GM10266 (cell line): Measurements from ENCODE around the gene PXMP2.

Experiments used
- DNase-seq: peaks from one replicate; pipeline ENCODE4 v3.0.0; 2012; ENCODE audit errors: extremely low spot score
- TF ChIP-seq, protein P1 (sequence below): IDR thresholded peaks from 2 replicates; pipeline ENCODE4 v1.5.1; 2012; ENCODE audit warnings: mild to moderate bottlenecking, low read depth; ENCODE audit not compliant: control insufficient read depth, insufficient read depth; ENCODE audit errors: missing control alignments

The PXMP2 gene

DNA sequence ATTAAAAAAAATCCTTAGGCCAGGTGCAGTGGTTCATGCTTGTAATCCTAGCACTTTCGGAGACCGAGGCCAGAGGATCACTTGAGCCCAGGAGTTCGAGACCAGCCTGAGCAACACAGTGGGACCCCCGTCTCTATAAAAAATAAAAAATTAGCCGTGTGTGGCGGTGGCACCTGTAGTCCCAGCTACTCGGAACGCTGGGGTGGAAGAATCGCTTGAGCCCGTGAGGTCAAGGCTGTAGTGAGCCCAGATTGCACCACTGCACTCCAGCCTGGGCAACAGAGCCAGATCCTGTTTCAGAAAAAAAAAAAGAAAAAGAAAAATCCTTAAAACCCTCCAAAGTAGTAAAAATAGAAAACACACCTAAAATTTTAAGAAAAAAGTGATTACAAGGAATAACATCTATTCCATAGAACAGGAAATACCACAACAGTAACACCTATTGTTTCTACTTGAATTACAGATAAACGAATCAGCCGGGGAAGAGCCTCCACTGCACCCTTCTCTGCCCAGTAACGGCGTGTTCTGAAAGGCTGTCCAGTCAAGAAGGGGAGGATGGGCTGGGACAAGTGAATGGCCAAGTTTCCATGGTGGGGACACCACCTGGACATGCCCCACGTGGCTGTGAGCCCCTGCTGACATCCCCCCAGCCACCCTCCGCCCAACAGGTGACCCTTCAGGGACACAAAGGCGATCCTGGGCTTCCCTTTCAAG is 18.1 kb upstream of the PXMP2 start:
- TF ChIP-seq, protein P1, sequence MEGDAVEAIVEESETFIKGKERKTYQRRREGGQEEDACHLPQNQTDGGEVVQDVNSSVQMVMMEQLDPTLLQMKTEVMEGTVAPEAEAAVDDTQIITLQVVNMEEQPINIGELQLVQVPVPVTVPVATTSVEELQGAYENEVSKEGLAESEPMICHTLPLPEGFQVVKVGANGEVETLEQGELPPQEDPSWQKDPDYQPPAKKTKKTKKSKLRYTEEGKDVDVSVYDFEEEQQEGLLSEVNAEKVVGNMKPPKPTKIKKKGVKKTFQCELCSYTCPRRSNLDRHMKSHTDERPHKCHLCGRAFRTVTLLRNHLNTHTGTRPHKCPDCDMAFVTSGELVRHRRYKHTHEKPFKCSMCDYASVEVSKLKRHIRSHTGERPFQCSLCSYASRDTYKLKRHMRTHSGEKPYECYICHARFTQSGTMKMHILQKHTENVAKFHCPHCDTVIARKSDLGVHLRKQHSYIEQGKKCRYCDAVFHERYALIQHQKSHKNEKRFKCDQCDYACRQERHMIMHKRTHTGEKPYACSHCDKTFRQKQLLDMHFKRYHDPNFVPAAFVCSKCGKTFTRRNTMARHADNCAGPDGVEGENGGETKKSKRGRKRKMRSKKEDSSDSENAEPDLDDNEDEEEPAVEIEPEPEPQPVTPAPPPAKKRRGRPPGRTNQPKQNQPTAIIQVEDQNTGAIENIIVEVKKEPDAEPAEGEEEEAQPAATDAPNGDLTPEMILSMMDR, result no peak
- no peak for DNase-seq

DNA sequence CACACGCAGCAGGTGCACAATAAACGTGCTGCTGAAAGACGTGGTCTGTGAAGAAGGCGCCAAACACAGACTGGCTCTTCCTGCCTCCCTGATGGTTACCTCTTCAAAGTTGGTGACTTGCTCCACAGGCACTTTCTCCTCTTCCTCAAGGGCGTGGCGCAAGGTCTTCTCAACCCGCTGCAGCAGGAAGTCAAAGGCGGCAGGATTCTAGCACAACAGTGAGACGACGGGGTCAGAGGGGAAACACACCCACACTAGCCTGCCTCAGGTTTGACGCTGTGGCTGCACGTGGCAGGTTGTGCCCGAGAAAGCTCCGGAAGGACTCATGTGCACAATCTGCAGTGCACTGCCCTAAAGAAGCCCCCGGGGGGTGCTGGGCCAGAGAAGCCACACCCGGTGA is 15.3 kb upstream of the PXMP2 start:
- TF ChIP-seq, protein P1, result no peak
- DNase-seq, result no peak

DNA sequence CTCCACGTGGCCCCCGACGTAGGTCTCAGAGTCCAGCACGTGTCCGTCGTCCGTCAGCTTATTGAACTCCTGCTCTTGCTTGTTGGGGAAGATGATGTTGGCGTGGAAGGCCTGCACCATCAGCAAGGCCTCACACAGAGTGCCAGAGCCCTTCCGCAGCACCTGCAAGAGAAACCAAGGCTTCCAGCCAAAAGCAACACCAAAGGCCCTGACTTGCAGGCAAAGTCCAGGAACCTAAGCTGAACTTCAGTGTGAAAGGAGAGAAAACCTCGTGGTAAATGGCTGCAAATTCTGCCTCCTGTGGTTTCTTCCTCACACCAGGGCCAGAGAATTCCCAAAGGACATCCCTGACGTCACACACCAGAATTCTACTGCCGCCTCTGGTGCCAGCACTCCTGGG is 14.7 kb upstream of the PXMP2 start:
- TF ChIP-seq, protein P1, result no peak
- DNase-seq, result no peak

DNA sequence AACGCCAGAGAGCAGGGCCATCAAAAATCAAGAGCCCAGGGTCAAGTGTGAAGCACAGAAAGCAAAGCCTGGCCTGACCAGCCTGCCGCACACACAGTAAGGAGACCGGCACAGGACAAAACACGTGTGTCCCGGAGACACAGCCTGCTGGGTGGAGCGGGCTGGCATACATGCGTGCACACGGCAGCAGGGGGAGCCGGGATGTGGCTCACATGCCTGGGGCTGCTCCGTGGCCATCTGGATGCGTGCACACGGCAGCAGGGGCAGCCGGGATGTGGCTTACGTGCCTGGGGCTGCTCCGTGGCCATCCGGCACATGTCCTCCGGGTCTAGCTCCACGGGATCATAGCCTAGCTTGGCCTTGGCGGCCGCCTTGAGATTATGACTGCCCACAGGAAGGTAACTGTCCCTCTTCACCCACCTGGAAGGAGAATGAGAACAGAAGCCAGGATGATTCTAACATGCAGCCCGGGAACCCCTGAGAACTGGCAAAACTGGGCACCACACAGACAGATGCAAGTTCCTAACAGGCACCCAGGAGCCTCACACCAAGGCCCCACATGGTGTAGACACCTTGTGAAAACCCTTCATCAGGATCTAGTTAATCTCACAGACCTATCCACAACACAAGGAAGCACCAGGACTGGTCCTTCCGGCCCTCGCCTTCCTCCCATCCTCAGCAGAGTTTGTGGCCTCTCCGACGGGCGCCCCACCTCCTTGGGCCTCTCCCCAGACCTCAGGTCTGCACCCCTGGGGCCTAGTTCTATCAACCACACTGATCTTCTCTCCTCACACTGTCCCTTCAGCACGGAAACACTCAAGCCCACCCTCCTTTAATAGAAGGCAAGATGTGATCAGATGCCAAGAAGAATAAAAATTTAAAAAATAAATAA is 13.9 kb upstream of the PXMP2 start:
- TF ChIP-seq, protein P1, result no peak

DNA sequence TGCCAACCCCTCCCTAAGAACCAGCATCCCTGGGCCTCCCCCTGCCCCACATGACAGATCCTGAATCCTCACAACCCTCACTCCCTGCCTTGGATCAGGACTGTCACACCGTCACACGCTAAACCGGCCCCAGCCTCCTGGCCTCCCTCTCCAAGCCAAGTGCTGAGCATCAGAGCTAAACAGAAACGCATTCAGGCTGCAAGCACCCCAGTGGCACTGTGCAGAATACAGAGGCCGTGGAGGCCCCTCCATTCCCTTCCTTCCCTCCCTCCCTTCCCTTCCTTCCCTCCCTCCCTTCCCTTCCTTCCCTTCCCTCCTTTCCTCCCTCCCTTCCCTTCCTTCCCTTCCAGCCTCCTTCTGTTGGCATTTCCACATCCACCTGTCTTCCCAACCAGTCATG is 12.8 kb upstream of the PXMP2 start:
- DNase-seq, result no peak
- TF ChIP-seq, protein P1, result no peak

More for the DNA sequence above, 13.9 kb upstream of the PXMP2 start:
- no peak for DNase-seq

DNA sequence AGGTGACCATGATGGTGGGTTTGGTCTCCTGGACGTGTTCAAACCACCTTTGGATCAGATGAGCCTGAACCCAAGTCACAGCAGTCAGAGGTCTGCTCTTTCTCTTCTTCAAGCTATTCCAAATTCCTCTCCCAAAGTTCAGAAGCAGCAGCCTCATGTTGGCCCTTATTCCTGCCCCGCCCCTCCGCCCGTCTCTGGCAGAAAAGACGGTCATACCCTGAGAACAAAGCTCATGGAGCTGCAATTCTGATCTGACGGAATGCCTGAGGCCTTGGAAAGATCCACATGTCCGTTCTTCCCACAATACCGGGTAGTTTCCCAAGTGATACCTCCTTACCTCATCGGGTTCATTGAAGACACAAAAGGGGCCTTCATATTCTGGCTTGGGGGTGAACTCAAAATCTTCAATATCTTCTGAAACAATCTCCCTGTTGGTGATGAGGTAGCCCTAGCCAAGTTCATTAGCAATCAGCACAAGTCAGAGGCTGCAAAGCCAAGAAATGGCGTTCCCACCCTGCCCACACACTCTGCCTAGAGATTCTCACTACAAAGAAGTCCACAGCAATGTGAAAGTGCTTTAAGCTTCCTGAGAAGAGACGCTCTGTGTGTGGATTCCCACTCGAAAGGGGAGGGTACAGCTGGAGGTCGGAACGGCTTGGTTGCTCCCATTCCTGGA is 11.5 kb upstream of the PXMP2 start:
- TF ChIP-seq, protein P1, result no peak
- DNase-seq, result no peak
